Upper lobe of left lung (tissue), 4 donors: ENCODE data around the gene DENND4C.
"Not testable (repeated sequence)": the region's sequence is repeated elsewhere in the genome, so short reads cannot be mapped to it uniquely, and the experiment has no call there.

Source experiments
- EP300 ChIP-seq, 4 donors: sonication (generic); formaldehyde crosslinking; IDR thresholded peaks; one replicate each; pipeline ENCODE4 v1.5.1; 2017; ENCODE audit warnings: antibody characterized with exemption in 4 of 4, control low read depth in 2 of 4
- POLR2A ChIP-seq, 4 donors: fragments of 450-650 bp; IDR thresholded peaks; one replicate each; pipeline ENCODE4 v1.5.1; 2016 to 2017; ENCODE audit warnings: antibody characterized with exemption in 4 of 4, mild to moderate bottlenecking in 2 of 4
- POLR2AphosphoS5 ChIP-seq, 2 donors: sonication (generic); formaldehyde crosslinking; IDR thresholded peaks; one replicate each; pipeline ENCODE4 v1.5.1; 2017; ENCODE audit warnings: antibody characterized with exemption in 2 of 2
- TF ChIP-seq, protein P1 (sequence below), 6 experiments: fragments of 450-650 bp in 4 of 6; fragments of 200-600 bp in 2 of 6; sonication (generic) in 2 of 6; IDR thresholded peaks; one replicate each; pipeline ENCODE4 v1.5.1; 2016 to 2019; ENCODE audit warnings: antibody characterized with exemption in 6 of 6

DNA sequence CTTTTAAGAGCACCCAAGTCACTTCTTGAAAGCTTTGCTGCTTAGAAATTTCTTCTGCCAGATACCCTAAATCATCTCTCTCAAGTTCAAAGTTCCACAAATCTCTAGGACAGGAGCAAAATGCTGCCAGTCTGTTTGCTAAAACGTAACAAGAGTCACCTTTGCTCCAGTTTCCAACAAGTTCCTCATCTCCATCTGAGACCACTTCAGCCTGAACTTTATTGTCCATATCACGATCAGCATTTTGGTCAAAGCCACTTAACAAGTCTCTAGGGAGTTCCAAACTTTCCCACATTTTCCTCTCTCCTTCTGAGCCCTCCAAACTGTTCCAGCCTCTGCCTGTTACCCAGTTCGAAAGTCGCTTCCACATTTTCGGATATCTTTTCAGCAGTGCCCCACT, 21.1 kb downstream of the DENND4C start:
- TF ChIP-seq, protein P1, sequence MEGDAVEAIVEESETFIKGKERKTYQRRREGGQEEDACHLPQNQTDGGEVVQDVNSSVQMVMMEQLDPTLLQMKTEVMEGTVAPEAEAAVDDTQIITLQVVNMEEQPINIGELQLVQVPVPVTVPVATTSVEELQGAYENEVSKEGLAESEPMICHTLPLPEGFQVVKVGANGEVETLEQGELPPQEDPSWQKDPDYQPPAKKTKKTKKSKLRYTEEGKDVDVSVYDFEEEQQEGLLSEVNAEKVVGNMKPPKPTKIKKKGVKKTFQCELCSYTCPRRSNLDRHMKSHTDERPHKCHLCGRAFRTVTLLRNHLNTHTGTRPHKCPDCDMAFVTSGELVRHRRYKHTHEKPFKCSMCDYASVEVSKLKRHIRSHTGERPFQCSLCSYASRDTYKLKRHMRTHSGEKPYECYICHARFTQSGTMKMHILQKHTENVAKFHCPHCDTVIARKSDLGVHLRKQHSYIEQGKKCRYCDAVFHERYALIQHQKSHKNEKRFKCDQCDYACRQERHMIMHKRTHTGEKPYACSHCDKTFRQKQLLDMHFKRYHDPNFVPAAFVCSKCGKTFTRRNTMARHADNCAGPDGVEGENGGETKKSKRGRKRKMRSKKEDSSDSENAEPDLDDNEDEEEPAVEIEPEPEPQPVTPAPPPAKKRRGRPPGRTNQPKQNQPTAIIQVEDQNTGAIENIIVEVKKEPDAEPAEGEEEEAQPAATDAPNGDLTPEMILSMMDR (IDR thresholded peaks at IDR 0.05): not testable (repeated sequence)
- not testable (repeated sequence) for TF ChIP-seq POLR2A, POLR2AphosphoS5, EP300 (IDR thresholded peaks at IDR 0.05)
